Left ventricle myocardium inferior (tissue), 1 donor: Measurements from ENCODE around the gene LANCL2. TPM values are rescaled to one million over a fixed set of nuclear protein-coding genes. Genes with fewer than 3 reads are reported as not detected.
A peak's percentile ranks its signal among the peaks of the same experiment; 100 is the strongest.

Source experiments
- DNase-seq: peaks from one replicate; pipeline ENCODE4 v3.0.0-alpha.2; 2020
- H3K27ac ChIP-seq: fragments of 200-600 bp; replicated peaks from 2 replicates; pipeline ENCODE4 v1.8.0; 2021
- H3K27me3 ChIP-seq: fragments of 200-600 bp; 2 replicates; pipeline ENCODE4 v1.8.0; 2021; ENCODE audit warnings: low read depth
- H3K36me3 ChIP-seq: fragments of 200-600 bp; 2 replicates; pipeline ENCODE4 v1.8.0; 2021
- H3K4me1 ChIP-seq: fragments of 200-600 bp; 2 replicates; pipeline ENCODE4 v1.8.0; 2021
- H3K4me3 ChIP-seq: fragments of 200-600 bp; 2 replicates; pipeline ENCODE4 v1.8.0; 2021; ENCODE audit warnings: mild to moderate bottlenecking, moderate library complexity
- H3K9me3 ChIP-seq: fragments of 200-600 bp; replicated peaks from 2 replicates; pipeline ENCODE4 v1.8.0; 2021
- CTCF ChIP-seq: fragments of 200-600 bp; IDR thresholded peaks from 2 replicates; pipeline ENCODE4 v1.8.0; 2021; ENCODE audit warnings: antibody characterized with exemption, mild to moderate bottlenecking, borderline replicate concordance
- intact Hi-C: fragments of 100-400 bp; cut with micrococcal nuclease; formaldehyde crosslinking; loops from one replicate; pipeline ENCODE4 v1.11.0; 2022
- total RNA-seq: library from RNA; stranded (reverse); fragmentation: NEBNext Ultra II Directional; extraction: Animal tissue kit (Norgen Biotek cat#: 25700); gene quantifications from one replicate; pipeline ENCODE4 v1.2.1, GENCODE V29; 2021
- donor health status: DM: no; HTN: yes; CAD: no; lungs with severe emphysema.

The LANCL2 gene
- total RNA-seq, 1 donor from 2014 or later = 7.9 TPM

GRCh38 chr7:55435466-55435865 lies 70.3 kb downstream of the LANCL2 start:
- H3K4me1 ChIP-seq = peaks cover 21% of the 10 kb centered on the region
- H3K27ac ChIP-seq = no peak overlapping the region
- TF ChIP-seq CTCF = no peak
- no peaks in the 10 kb centered on the region for H3K9me3 ChIP-seq
- intact Hi-C loops = loop anchor here (10.0 kb wide), 1 partner anchor 159 kb away; no protein-coding TSS in a partner anchor
- no peak overlapping the region for H3K4me3 ChIP-seq
- DNase-seq = no peak
- H3K36me3 ChIP-seq = no peaks in the 10 kb centered on the region
- H3K27me3 ChIP-seq = no peaks in the 10 kb centered on the region

DNA sequence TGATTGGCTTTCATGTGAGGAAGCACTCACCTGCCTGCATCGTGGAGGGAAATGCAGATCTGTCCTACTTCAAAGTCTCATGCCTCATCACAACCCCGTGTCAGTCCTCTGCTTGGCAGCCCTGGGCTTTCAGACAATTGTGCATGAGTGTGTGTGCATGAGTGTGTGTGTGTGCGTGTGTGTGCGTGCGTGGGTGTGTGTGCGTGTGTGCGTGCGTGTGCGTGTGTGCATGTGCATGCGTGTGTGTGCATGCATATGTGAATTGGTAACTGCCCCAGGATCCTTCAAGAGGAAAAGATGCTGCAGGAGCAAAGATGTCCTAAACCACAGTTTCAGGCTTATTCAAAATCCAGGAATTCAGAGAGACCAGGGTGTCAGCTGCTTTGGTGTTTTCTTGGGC lies 71.3 kb downstream of the LANCL2 start:
- Histone ChIP-seq H3K27me3 (no peaks in the 10 kb centered on the region), H3K36me3 (no peaks in the 10 kb centered on the region), H3K4me3 (no peak overlapping the region), H3K9me3 (no peaks in the 10 kb centered on the region), H3K4me1 (peaks cover 31% of the 10 kb centered on the region), H3K27ac (no peak overlapping the region)
- intact Hi-C loops = loop anchor here (10.0 kb wide), 1 partner anchor 158 kb away; no protein-coding TSS in a partner anchor
- DNase-seq = no peak
- TF ChIP-seq CTCF = no peak

GRCh38 chr7:55437375-55437774 lies 72.2 kb downstream of the LANCL2 start:
- Histone ChIP-seq H3K27ac (no peak overlapping the region), H3K36me3 (no peaks in the 10 kb centered on the region), H3K4me3 (no peak overlapping the region), H3K9me3 (no peaks in the 10 kb centered on the region), H3K4me1 (peaks cover 38% of the 10 kb centered on the region), H3K27me3 (no peaks in the 10 kb centered on the region)
- TF ChIP-seq CTCF = no peak
- DNase-seq = no peak
- intact Hi-C loops = loop anchor here (10.0 kb wide), 1 partner anchor 157 kb away; no protein-coding TSS in a partner anchor

DNA sequence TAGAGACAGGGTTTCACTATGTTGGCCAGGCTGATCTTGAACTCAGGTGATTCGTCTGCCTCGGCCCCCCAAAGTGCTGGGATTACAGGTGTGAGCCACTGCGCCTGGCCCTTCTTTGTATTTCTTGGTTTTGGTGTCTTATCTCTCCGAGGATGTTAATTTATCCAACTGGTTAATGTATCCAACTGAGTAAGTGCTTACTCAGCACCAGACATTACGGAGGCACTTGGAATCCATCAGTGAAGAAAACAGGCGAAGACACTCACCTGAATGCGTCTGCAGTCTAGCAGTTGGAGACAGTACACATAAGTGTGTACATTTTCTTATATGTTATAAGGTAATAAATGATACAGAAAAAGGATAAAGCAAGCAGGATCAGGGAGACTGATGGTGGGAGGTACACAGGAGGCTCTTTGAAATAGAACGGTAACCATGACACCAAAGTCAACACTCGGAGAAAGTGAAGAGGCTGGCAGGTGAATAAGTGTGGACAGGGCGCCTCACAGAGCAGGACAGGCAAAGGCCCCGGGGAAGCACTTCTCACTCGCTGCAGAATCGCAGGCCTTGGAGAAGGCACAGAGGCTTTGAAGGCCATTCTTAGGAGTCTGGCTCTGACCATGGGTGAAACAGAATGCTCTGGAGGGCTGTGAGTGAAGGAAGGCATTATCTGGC lies 73.1 kb downstream of the LANCL2 start:
- H3K4me3 ChIP-seq = no peak overlapping the region
- no peak for DNase-seq
- no peaks in the 10 kb centered on the region for H3K27me3 ChIP-seq
- no peak overlapping the region for H3K27ac ChIP-seq
- no peak for TF ChIP-seq CTCF
- intact Hi-C loops = loop anchor here (10.0 kb wide), 1 partner anchor 157 kb away; no protein-coding TSS in a partner anchor
- H3K36me3 ChIP-seq = no peaks in the 10 kb centered on the region
- peaks cover 38% of the 10 kb centered on the region for H3K4me1 ChIP-seq
- H3K9me3 ChIP-seq = no peaks in the 10 kb centered on the region

DNA sequence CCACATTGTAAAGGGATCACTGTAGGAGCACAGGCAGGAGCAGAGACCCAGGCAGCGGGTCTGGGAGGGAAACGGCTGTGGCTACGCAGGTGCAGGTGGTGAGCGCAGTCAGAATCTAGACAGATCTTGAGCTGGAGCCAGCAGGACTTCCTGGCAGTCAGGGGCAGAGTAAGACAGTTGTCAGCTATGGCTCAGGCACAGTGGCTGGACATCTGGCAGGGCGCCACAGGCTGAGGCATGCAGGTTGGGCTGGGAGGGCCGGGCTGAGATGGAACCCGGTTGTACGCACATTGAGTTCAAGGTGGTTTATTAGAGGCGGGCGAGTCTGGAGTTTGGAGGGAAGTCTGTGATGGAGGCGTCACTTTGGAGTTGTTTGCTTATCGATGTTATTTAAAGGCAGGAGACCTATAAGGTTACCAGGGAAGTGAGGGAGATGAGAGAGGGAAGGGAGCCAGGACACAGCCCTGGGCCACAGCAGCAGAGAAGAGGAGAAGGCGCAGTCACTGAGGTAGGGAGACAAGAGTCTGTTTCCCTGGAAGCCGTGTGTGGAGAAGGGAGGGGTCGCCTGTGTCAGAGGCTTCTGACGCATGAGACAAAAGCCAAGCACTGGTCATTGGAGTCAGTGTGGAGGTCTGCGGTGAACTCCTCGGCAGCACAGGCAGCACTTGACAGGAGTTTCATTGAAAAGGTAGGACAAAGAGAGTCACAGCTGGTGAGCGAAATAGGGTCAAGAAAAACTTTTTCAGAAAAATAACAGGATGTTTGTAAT lies 73.8 kb downstream of the LANCL2 start:
- no peak overlapping the region for H3K27ac ChIP-seq
- no peaks in the 10 kb centered on the region for H3K9me3 ChIP-seq
- DNase-seq = peak; percentile 60
- no peaks in the 10 kb centered on the region for H3K36me3 ChIP-seq
- H3K27me3 ChIP-seq = no peaks in the 10 kb centered on the region
- intact Hi-C loops = loop anchor here (10.0 kb wide), 1 partner anchor 156 kb away; no protein-coding TSS in a partner anchor
- no peak overlapping the region for H3K4me3 ChIP-seq
- peaks cover 38% of the 10 kb centered on the region for H3K4me1 ChIP-seq
- no peak for TF ChIP-seq CTCF
